Omental fat pad (tissue), 4 donors: ENCODE results near the gene SLC35B3. TPM values are rescaled to one million over a fixed set of nuclear protein-coding genes. Genes with fewer than 3 reads are reported as not detected.

Source experiments
- ATAC-seq: fragments of 150-250 bp; one replicate; pipeline ENCODE4 v1.9.1; 2016; ENCODE audit warnings: mild to moderate bottlenecking, moderate library complexity; ENCODE audit not compliant: low FRiP score
- DNase-seq: peaks from one replicate; pipeline ENCODE4 v3.0.0-alpha.2; 2019; ENCODE audit warnings: low spot score
- CTCF ChIP-seq, 3 donors: fragments of 450-650 bp; IDR thresholded peaks; one replicate each; pipeline ENCODE4 v1.5.1; 2016 to 2017; ENCODE audit warnings: antibody characterized with exemption in 3 of 3, mild to moderate bottlenecking in 3 of 3, moderate library complexity in 2 of 3
- total RNA-seq, 4 donors: library from RNA; depleted of rRNA; stranded (reverse); fragments of >200 nt; gene quantifications; one replicate each; pipeline ENCODE4 v1.1.0, GENCODE V29; 2016

SLC35B3 gene
- total RNA-seq, 4 donors from 2014 or later, result 12.5 to 18.8 (median 16.0) TPM

- no peak for TF ChIP-seq CTCF (IDR thresholded peaks at IDR 0.05)
- DNase-seq (no peak), ATAC-seq (no peak)
Observed at GRCh38 chr6:8389036-8389818, 46.1 kb downstream of the SLC35B3 start.

GRCh38 chr6:8387942-8388437, 47.4 kb downstream of the SLC35B3 start:
- no peak for DNase-seq
- ATAC-seq, result no peak
- no peak for TF ChIP-seq CTCF (IDR thresholded peaks at IDR 0.05)

GRCh38 chr6:8383584-8383983, 51.8 kb downstream of the SLC35B3 start:
- ATAC-seq, result no peak
- no peak for TF ChIP-seq CTCF (IDR thresholded peaks at IDR 0.05)
- no peak for DNase-seq

GRCh38 chr6:8382434-8382833, 52.9 kb downstream of the SLC35B3 start:
- ATAC-seq (no peak), DNase-seq (no peak)
- TF ChIP-seq CTCF (IDR thresholded peaks at IDR 0.05), result no peak

GRCh38 chr6:8375916-8376315, 59.4 kb downstream of the SLC35B3 start:
- ATAC-seq (no peak), DNase-seq (no peak)
- TF ChIP-seq CTCF (IDR thresholded peaks at IDR 0.05), result no peak
